ENCODE results near the gene CUTA.

CUTA gene

DNA sequence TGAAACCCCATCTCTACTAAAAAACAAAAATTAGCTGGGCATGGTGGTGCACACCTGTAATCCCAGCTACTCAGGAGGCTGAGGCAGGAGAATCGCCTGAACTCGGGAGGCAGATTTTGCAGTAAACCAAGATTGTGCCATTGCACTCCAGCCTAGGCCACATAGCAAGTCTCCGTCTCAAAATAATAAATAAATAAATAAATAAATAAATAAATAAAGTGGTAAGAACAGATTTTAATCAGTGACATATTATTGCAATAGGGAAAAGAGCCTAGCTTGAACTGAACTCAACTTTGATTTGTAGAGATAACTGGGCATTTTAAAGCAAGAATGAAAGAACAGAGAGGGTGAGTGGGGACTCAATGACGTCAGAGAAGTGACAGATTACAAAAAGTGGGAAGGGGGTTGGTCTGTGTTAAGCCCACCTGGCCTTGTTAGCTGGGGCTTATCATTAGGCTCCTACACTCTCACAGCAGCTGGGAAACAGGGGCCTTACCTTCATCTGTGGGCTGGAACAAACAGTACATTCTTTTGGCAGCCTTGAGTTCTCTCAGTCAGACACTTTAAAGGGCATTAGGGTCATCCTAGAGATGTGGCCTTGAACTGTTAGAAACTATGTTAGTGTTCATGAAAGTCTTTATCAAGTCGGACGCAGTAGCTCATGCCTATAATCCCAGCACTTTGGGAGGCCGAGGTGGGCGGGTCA lies 50.7 kb downstream of the CUTA start:
- no peak for DNase-seq (ENCODE audit: extremely low read depth, low read depth)
- TF ChIP-seq, protein P1, sequence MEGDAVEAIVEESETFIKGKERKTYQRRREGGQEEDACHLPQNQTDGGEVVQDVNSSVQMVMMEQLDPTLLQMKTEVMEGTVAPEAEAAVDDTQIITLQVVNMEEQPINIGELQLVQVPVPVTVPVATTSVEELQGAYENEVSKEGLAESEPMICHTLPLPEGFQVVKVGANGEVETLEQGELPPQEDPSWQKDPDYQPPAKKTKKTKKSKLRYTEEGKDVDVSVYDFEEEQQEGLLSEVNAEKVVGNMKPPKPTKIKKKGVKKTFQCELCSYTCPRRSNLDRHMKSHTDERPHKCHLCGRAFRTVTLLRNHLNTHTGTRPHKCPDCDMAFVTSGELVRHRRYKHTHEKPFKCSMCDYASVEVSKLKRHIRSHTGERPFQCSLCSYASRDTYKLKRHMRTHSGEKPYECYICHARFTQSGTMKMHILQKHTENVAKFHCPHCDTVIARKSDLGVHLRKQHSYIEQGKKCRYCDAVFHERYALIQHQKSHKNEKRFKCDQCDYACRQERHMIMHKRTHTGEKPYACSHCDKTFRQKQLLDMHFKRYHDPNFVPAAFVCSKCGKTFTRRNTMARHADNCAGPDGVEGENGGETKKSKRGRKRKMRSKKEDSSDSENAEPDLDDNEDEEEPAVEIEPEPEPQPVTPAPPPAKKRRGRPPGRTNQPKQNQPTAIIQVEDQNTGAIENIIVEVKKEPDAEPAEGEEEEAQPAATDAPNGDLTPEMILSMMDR (IDR thresholded peaks at IDR 0.05; ENCODE audit: low read depth, low read length): no peak

Data from AG09319 (cell line).